Activated CD8-positive, alpha-beta memory T cell treated with anti-CD3 and anti-CD28 coated beads for 1 hour (primary cell): ENCODE measurements around the gene PLOD1.

Source experiments
- DNase-seq, 2 donors: peaks; one replicate each; pipeline ENCODE4 v3.0.0-alpha.2; 2020; ENCODE audit warnings: low read depth in 1 of 2; ENCODE audit errors: extremely low read depth in 1 of 2

The PLOD1 gene

DNA sequence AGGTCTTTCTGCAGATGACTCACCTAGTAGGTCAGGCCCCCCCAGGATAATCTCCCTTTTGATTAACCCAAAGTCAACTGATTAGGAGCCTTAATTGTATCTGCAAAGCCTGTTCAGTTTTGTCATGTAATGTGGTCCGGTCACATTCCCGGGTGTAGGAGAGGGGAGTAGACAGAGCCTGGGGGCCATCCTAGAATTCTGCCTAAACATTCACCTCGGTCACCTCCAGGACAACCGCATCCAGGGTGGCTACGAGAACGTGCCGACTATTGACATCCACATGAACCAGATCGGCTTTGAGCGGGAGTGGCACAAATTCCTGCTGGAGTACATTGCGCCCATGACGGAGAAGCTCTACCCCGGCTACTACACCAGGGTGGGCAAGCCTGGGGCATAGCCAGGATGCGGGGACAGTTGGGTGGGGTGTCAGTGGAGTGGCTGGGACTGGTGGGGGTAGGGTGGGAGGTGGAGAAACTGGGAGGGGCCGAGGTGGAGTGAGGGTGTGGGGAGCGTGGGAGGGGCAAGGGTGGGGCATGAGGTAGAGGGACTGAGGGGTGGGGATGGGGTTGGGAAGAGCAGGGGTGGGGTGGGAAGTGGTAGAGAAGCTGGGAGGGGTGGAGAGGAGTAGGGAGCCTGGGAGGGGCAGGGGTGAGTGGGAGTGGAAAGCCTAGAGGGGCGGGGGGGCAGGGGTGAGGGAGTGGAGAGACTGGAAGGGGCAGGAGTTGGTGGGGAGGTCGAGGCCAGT lies 36.1 kb downstream of the PLOD1 start:
- no peak for DNase-seq

DNA sequence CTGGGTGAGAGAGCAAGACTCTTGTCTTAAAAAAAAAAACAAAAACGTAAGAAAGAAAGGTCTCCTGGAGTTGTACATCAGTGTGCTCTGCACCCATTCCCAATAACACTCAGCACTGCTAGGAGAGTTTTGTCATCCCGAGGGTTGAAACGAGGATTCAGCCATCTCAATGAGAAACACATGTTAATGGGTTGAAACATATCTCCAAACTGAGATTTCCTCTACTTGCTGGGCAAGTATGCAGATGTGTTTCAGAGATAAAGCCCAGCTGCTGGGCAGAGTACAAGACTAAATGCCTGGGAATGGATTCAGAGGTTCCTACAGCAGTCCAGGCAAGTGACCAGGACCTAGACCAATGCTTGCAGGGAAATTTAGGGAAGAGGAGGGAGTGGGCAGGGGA lies 43.1 kb downstream of the PLOD1 start:
- DNase-seq, result no peak

DNA sequence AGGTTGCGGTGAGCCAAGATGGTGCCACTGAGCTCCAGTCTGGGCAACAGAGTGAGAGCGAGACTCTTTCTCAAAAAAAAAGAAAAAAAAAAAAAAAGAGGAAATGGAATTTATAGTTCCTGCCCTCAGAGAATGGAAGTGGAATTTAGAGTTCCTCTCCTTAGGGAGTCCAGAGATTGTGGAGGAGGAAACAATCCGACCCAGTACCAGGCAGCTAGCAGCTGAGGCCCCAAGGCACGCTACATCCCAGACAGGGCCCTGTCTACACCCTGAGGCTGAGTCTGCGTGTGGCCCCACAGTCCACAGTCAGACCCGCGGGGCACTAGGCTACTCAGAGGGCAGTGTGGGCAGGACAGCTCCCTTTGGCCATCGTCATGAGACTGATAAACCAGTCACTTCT lies 43.8 kb downstream of the PLOD1 start:
- DNase-seq, result no peak

DNA sequence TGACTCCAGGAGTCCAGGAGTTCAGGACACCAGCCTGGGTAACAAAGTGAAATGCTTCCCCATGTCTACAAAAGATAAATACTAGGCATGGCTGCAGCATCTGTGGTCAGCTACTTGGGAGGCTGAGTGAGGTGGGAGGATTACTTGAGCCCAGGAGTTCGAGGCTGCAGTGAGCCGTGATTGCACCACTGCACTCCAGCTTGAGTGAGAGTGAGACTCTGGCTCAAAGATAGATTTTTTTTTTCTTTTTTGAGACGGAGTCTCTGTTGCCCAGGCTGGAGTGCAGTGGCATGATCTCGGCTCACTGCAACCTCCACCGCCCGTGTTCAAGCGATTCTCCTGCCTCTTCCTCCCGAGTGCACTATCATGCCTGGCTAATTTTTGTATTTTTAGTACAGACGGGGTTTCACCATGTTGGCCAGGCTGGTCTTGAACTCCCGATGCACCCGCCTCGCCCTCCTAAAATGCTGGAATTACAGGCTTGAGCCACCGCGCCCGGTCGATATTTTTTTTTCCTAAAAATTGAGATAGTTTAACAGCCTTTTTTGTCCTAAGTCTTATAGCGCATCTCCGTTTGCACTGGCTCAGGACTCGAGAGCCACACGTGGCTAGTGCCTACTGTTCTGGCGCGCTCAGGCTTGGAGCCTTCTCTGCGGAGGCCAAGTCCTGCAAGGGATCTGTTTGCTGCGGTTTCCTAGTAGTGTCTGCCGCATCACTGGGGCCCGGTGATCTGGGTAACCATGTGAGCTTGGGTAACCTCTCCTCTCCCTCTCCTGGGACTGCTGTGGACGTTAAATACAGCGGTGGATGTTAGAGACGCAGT lies 44.7 kb downstream of the PLOD1 start:
- DNase-seq, result no peak

DNA sequence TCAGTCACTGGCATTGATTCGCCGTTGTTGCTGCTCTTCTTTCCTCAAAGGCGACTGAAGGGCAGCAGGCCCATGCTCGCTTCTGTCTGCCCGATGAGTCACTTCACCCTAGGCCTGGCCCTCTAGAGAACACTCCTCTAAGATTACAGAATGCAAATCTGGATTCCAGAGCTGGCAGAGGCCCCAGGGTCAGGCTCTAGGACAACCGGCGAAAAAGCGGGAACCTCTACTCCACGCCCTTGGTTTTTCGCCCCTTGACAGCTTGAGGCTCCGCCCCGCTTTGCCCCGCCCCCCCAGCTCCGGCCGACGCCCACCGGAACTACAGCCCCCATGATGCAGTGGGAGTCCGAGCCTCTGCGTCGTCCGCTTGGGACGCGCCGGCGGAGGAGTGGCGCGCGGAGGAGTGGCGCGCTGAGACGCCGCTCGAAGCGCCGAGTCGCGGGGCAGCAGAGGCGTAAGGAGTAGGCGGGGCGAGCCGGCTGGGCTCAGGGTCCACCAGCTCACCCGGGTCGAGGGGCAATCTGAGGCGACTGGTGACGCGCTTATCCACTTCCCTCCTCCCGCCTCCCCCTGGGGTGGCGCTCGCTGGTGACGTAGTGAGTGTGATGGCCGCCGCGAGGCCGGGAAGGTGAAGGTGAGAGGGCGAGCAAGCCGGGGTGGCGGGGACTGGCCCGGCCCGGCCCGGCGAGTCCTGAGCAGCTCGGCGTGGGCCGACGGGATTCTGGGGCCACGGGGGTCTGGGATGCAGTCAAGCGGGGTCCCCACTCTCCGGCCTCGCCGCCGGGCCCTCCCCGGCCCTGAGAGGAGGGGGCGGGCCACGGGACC lies 45.5 kb downstream of the PLOD1 start, which contains the start of gene MFN2:
MFN2 (plus strand) TSS at position 594 of the 825 bp plus-strand sequence. CDS start 8,725 bp downstream, outside the sequence.
- DNase-seq, result peak; percentile 70 to 89

DNA sequence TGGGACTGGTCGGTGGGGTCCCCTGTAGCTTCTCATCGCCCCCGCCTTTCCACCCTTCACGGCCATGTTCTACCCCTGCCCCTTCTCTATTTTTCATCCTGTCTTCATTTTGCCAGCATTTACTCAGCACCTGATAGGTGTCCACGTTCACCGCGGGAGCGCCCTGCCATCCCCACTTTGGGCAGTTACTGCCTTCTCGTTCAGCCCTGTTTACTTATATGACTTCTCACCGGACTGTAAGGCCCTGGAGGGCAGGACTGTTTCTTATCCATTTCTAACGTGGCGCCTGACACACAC lies 46.1 kb downstream of the PLOD1 start:
- no peak for DNase-seq

DNA sequence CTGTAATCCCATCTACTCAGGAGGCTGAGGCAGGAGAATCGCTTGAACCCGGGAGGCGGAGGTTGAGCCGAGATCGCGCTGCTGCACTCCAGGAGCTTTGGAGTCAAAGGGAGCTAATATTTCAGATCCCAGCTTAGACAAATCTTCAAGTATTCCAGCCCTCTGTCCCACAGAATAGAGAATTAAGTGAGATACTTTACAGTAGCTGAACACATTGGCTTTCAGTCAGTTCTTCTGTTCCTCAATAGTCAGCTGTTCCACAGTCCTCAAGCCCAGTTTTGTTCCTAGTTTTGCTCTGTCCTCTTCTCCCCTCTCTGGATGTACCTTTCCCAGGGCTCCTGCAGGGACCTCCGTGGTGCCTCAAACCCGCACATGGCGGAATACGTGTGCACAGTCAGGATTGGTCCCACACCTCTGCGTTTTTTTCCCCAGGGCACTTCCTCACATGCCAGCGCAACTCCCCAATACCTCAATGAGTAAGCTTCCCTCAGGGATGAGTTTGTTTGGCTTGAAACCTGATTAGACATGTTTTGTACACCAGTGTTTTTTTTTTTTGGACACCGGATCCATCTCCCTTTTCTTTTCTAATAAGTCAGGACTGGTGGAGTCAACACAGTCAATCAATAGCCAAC lies 47.0 kb downstream of the PLOD1 start:
- DNase-seq, result no peak

DNA sequence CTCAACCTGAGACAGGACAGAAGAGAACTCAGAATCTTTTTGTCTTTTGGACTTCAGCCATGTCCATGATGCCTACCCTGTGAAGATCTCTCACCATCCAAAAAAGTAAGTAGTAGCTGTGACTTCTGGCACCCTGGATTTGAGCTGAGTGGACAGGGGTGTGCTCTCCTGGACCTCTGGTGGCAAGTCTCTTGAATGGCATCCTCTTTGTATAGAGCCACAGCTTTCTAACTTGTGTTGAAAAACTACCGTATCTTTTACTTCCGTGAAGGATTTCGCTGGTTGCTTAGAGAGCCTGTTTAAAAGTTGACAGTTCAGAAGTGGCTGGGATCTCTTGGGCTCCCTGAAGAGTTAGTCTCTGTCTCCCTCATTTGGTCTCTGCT lies 47.5 kb downstream of the PLOD1 start:
- DNase-seq, result no peak

DNA sequence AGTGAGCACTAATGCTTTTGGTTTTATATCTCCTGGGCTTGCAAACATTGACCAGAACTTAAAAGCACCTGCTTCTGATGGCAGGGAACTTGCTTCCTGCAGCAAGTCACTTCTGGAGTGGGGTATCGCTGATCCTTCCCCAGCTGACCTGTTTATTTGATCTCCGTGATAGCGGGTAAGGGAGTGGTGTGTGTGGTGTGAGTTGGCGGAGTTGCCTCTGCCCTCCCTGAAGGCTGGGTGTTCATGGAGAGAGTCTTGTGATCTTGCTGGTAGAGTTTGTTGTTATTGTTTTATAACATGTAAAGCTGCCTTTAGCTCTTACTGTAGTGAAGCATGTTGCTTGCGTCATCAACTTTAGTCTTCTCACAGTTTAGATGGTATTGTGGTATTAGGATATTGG lies 49.6 kb downstream of the PLOD1 start:
- DNase-seq, result no peak

DNA sequence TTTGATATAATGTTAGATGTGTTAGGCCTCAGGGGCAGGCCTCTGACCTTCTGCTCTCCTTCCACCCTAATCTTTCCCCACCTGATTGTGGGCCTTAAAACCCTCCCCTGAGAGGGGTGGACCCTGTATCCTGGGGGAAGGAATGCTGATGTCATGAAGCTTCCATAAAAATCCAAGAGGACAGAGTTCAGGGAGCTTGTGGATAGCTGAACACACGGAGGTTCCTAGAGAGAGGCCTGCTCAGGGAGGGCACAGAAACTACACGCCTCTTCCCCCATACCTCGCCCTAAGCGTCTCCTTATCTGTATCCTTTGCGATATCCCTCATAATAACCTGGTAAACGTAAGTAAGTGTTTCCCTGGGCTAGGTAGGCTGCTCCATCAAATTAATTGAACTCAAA lies 50.1 kb downstream of the PLOD1 start:
- no peak for DNase-seq

DNA sequence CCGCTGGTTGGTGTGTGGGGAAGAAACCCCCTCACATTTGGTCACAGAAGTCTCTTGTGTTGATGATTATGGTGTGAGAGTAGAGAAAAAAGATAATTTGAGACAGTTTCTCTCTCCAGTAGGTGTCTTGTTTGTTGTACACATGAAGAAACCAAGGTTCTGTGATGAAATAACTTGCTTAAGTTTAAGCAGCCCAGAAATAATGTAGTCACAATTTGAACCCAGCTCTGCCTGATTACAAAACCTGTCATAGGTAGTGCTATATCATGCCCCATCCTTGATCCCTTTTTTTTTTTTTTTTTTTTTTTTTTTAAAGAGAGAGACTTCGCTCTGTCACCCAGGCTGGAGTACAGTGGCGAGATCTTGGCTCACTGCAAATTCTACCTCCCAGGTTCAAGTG lies 50.7 kb downstream of the PLOD1 start:
- no peak for DNase-seq

DNA sequence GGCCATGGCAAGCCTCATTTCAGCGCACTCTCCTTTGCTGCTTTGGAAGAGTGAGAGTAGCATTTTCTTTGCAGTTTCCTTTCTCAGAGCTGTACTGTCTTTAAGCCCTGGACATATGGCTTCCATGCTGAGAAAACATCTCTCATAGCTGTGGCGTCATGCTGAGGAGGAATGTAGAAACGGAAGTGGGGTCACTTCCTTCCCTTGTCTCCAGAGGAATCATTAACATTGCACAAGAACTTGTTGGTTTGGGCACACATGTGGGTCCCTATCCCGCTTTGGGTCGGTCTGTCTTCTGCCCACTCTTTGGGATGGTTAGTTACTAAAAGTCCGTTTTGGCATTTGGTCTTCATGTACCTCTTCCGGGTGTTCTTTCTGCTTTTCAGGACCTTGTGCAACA lies 51.3 kb downstream of the PLOD1 start:
- DNase-seq, result no peak

DNA sequence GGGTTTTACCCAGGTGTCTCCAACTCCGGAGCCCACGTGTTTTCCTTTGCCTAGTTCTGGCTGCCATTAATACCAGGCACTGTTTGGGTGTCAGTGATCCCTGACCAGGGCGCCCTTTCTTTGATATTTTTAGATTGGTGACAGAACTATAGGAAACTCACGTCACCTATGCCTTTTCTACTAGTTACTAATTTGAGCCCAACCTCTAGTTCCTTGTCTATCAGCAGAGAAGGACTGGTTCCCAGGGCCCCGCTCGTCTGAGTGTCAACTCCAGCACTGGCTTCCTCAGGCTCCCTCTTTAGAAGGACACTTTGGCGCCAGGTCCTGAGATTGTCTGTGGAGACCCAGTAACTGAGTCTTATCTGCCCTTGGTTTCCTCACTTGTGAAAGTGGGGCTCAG lies 55.2 kb downstream of the PLOD1 start:
- no peak for DNase-seq

DNA sequence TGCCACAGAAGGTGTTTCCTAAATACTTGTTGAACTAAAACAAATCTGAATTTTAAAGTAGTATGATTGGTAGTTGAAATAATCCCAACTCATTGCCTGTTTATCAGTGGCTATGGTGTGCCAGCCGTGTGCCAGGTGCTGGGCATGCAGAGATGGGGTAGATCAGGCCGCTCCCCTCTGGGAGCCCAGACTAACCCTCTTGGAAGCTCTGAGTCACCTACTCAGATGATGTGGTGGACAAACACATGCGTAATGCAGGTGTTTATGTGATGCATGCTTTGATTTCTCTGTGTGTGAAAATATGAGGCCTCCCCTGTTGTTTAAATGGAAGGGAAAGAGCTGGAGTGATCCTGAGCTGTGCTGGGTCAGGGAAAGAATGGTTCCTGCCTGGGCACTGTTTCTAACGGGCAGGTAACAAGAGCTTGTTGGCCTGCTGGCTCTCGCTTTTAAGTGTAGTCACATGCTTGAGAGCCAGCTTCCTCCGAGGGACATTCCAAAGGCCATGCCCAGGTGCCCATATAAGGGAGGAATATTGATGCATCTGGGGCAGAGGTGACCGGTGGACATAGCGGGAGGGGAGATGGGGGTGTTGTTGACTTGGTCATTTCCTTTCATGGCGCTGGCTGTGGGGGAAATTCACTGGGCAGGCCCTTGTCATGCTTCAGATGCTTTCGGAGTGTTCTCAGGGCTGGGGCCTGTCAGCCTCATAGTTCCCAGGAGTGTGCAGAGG lies 56.0 kb downstream of the PLOD1 start:
- DNase-seq, result no peak

DNA sequence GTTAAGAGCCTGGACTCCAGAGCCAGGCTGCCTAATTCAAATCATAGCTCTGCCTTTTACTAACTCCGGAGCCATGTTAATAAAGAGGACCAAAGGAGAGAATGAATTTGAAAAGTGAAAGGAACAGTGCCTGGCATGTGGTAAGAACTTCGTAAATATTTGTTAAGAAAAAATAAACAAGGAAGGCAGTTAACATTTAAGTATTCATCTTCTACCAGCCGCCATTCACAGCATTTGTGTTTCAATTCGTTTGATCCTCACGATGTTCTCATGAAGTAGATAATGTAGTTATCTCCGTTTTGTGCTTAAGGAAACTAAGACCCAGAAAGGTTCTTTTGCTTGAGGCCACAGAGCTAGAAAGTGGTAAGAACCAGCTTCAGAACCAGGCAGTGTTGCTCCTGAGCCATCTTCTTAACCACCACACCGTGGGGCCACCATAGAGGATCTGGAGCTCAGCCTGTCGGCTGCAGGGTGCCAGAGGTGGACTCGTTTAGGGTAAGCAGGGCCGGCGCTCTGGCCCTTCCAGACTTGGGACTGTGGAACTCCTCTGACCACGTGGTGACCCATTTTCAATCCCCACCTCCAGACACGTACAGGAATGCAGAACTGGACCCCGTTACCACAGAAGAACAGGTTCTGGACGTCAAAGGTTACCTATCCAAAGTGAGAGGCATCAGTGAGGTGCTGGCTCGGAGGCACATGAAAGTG lies 57.6 kb downstream of the PLOD1 start:
- DNase-seq, result no peak

DNA sequence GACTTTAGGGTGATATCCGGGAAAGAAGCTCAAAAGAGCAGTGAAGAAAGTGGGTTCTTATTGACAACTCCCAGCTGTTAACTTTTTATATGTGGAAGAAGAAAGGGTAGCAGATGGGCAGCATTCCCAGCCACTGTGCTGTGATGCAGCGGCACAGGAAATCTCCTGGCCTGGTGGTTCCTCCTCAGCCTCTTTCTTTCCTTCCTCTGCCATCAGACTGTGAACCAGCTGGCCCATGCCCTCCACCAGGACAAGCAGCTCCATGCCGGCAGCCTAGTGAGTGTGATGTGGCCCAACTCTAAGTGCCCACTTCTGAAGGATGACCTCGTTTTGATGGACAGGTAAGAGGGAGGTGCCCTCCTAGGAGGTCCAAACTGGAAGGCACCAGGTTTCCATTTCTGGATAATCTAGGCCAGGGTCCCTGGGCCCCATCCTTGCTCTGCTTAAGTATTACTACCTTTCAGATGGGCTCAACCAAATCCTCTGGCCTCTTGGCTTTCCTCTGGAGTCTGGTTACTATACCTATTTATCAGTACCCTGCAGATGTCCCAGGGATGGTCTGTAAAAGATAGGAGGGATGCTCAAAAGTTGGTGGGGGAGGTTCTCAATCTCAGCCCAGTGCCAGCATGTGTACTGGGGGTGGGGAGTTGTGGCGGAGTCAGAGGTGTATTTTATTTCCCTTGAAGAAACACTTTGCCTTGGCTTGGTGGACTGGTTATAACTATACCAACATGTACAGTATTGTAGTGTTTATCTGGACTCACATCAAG lies 62.7 kb downstream of the PLOD1 start:
- DNase-seq, result no peak

DNA sequence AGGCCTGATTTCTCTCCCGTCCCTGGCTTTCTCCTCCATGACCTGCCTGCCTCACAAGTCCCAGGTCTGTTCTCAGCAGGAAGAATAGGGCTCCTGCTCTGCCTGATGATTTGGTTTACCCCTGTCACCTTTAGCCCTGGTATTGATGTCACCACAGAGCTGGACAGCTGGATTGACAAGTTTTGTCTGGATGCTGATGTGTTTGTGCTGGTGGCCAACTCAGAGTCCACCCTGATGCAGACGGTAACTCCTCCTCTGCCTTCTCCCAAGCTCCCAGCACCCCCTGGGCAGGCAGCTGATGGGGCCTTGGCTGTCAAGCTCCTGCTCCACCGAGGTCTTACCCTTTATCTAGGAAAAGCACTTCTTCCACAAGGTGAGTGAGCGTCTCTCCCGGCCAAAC lies 64.1 kb downstream of the PLOD1 start:
- no peak for DNase-seq

DNA sequence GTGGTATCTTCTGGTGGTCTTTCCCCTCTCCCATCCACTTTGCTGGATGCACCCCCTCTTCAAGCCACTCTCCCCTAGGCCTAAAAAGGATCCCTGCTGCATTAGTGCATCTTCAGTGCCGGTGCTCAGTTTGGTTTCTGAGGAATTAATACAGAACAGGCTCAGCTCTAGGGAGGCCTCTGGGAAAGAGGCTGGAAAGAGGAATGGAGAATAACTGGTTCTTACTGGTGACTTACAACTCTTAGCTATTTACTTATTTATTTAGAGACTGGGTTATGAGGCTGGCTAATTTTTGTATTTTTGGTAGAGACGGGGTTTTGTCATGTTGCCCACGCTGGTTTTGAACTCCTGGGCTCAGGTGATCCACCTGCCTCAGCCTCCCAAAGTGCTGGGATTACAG lies 64.7 kb downstream of the PLOD1 start:
- DNase-seq, result no peak

DNA sequence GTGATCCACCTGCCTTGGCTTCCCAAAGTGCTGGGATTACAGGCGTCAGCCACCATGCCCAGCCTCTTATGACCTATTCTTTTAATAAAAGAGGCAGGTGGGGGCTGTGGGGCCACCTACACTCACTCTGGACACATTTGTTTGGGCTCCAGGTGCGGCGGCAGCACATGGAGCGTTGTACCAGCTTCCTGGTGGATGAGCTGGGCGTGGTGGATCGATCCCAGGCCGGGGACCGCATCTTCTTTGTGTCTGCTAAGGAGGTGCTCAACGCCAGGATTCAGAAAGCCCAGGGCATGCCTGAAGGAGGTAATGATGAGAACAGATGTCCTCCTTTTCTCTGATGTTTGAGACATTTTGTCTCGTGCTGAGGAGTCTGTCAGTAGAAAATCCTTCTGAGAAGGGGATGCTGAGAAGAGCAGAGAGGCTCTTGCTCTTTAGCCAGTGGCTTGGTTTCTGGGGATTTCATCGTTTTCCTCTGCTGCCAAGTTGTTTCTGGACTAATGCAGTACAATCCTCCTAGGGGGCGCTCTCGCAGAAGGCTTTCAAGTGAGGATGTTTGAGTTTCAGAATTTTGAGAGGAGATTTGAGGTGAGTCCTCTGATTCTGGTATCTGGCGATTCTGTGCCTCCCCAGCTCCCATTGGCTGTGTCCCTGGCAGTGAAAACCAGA lies 66.9 kb downstream of the PLOD1 start:
- peak in 1 of 2 donors; percentile 6 for DNase-seq
